Measurements from ENCODE around the gene ZNF438.

DNA sequence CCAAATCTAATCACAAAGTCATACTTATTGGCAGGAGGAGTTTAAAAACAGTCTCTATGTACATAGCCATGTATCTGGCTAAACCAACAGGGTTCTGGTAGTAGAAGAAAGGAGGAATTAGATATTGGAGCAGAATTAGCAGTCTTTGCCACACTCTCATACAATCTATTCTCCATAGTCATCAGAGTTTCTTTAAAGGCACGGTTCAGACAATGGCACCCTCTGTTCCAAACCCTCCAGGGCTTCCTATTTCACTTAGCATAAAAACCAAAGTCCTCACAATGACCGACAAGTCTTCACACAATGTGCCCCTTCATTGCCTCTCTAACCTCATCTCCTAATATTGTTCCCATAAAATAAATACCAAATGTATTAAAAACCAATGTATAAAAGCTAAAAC lies 12.7 kb downstream of the ZNF438 start:
- TF ChIP-seq, protein P1, sequence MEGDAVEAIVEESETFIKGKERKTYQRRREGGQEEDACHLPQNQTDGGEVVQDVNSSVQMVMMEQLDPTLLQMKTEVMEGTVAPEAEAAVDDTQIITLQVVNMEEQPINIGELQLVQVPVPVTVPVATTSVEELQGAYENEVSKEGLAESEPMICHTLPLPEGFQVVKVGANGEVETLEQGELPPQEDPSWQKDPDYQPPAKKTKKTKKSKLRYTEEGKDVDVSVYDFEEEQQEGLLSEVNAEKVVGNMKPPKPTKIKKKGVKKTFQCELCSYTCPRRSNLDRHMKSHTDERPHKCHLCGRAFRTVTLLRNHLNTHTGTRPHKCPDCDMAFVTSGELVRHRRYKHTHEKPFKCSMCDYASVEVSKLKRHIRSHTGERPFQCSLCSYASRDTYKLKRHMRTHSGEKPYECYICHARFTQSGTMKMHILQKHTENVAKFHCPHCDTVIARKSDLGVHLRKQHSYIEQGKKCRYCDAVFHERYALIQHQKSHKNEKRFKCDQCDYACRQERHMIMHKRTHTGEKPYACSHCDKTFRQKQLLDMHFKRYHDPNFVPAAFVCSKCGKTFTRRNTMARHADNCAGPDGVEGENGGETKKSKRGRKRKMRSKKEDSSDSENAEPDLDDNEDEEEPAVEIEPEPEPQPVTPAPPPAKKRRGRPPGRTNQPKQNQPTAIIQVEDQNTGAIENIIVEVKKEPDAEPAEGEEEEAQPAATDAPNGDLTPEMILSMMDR (IDR thresholded peaks at IDR 0.05): no peak
- TF ChIP-seq POLR2A (IDR thresholded peaks at IDR 0.05): no peak

Measured in sigmoid colon (tissue), 3 donors.